H1 (cell line): ENCODE data around the gene PNCK. TPM values are rescaled to one million over a fixed set of nuclear protein-coding genes. Genes with fewer than 3 reads are reported as not detected.

Experiments used
- CTCF ChIA-PET: fragments of 300-600 bp; sonication (Branson Sonifier 250); formaldehyde crosslinking; loops from one replicate; lab custom pipeline; 2021; ENCODE audit not compliant: partially characterized antibody; lab: Charles Lee
- POLR2A ChIA-PET: fragments of 300-600 bp; sonication (Branson Sonifier 250); formaldehyde crosslinking; loops from one replicate; lab custom pipeline; 2021; ENCODE audit warnings: inconsistent platforms; ENCODE audit not compliant: partially characterized antibody; lab: Charles Lee
- DNase-seq, 2 experiments: peaks; one replicate each; pipeline versions ENCODE4 v3.0.0 to v3.0.0-alpha.2; 2010 to 2022; ENCODE audit warnings: low spot score in 2 of 2, low read depth in 1 of 2, mixed read lengths in 1 of 2
- FAIRE-seq: peaks from 2 replicates; lab custom pipeline; 2011; peaks lifted over from hg19 to GRCh38; lab: Jason Lieb, UNC
- H2AFZ ChIP-seq: 2 replicates; pipeline ENCODE4 v1.8.1; 2012; ENCODE audit warnings: low read length, inconsistent platforms
- H2AK5ac ChIP-seq: 2 replicates; pipeline ENCODE4 v1.6.1; 2013; ENCODE audit warnings: low read depth, low read length
- H2BK120ac ChIP-seq: replicated peaks from 2 replicates; pipeline ENCODE3; 2013; ENCODE audit warnings: low read depth, low read length, inconsistent platforms
- H2BK12ac ChIP-seq: 2 replicates; pipeline ENCODE4 v1.6.1; 2013; ENCODE audit warnings: low read depth, low read length
- H2BK15ac ChIP-seq: 2 replicates; pipeline ENCODE4 v1.6.1; 2013; ENCODE audit warnings: low read length
- H2BK20ac ChIP-seq: 2 replicates; pipeline ENCODE4 v1.6.1; 2013; ENCODE audit warnings: low read length
- H2BK5ac ChIP-seq: 2 replicates; pipeline ENCODE4 v1.6.1; 2013; ENCODE audit warnings: low read depth, low read length
- H3K14ac ChIP-seq: 2 replicates; pipeline ENCODE4 v1.6.1; 2013; ENCODE audit warnings: inconsistent platforms; ENCODE audit not compliant: insufficient read length
- H3K18ac ChIP-seq: 2 replicates; pipeline ENCODE4 v1.6.1; 2013; ENCODE audit warnings: low read length; ENCODE audit errors: extremely low read depth
- H3K23ac ChIP-seq: 2 replicates; pipeline ENCODE4 v1.6.1; 2013; ENCODE audit warnings: inconsistent platforms; ENCODE audit not compliant: insufficient read length
- H3K23me2 ChIP-seq: 2 replicates; pipeline ENCODE4 v1.6.1; 2013; ENCODE audit warnings: low read depth, low read length
- H3K27ac ChIP-seq: 2 replicates; pipeline ENCODE4 v1.6.1; 2011; ENCODE audit warnings: low read depth, low read length, inconsistent platforms
- H3K27me3 ChIP-seq, 4 experiments: replicated peaks in 1 of 4; 1 replicate in 1 of 4; 2 replicates in 3 of 4; pipeline versions ENCODE4 v1.6.1 to v1.8.1; 2011 to 2013; ENCODE audit warnings: low read length in 3 of 4, mild to moderate bottlenecking in 3 of 4, inconsistent platforms in 2 of 4, mixed read lengths in 2 of 4, moderate library complexity in 1 of 4; ENCODE audit not compliant: control insufficient read depth in 3 of 4, insufficient read depth in 3 of 4; ENCODE audit errors: extremely low read depth in 1 of 4
- H3K36me3 ChIP-seq, 4 experiments: 2 replicates each; pipeline versions ENCODE4 v1.6.1 to v1.8.1; 2011 to 2013; ENCODE audit warnings: mild to moderate bottlenecking in 4 of 4, low read length in 3 of 4, moderate library complexity in 2 of 4, control low read depth in 1 of 4, inconsistent platforms in 1 of 4; ENCODE audit not compliant: insufficient read depth in 4 of 4, control insufficient read depth in 2 of 4
- H3K4ac ChIP-seq: replicated peaks from 2 replicates; pipeline ENCODE3; 2013; ENCODE audit warnings: low read length, low read depth, mixed read lengths, inconsistent platforms; ENCODE audit not compliant: insufficient read length
- H3K4me1 ChIP-seq, 4 experiments: replicated peaks in 1 of 4; 1 replicate in 1 of 4; 2 replicates in 3 of 4; pipeline versions ENCODE4 v1.6.1 to v1.8.1; 2011 to 2013; ENCODE audit warnings: low read length in 3 of 4, inconsistent platforms in 2 of 4, mixed read lengths in 1 of 4; ENCODE audit not compliant: insufficient read depth in 4 of 4, control insufficient read depth in 3 of 4
- H3K4me2 ChIP-seq, 2 experiments: 2 replicates each; pipeline versions ENCODE4 v1.6.1 to v1.8.1; 2011 to 2013; ENCODE audit warnings: low read depth in 2 of 2, low read length in 2 of 2, control low read depth in 1 of 2, inconsistent platforms in 1 of 2, mild to moderate bottlenecking in 1 of 2; ENCODE audit not compliant: insufficient read depth in 1 of 2
- H3K4me3 ChIP-seq, 4 experiments: fragments of 200-600, 300-600 bp in 1 of 4; sonication (generic), shearing (Covaris generic), sonication (Bioruptor Twin) in 1 of 4; 2 replicates each; pipeline versions ENCODE4 v1.5.1 to v1.8.1; 2011 to 2016; ENCODE audit warnings: low read length in 4 of 4, low read depth in 3 of 4, control low read depth in 2 of 4, inconsistent platforms in 2 of 4, mild to moderate bottlenecking in 2 of 4, mixed read lengths in 1 of 4, moderate library complexity in 1 of 4; ENCODE audit not compliant: insufficient read depth in 2 of 4; ENCODE audit errors: extremely low read depth in 1 of 4
- H3K56ac ChIP-seq: replicated peaks from 2 replicates; pipeline ENCODE3; 2013; ENCODE audit warnings: low read depth, mild to moderate bottlenecking, mixed read lengths, low read length, inconsistent platforms; ENCODE audit not compliant: insufficient read length
- H3K79me1 ChIP-seq: 2 replicates; pipeline ENCODE4 v1.6.1; 2013; ENCODE audit warnings: low read depth, low read length, control low read depth
- H3K79me2 ChIP-seq, 2 experiments: 2 replicates each; pipeline versions ENCODE4 v1.6.1 to v1.8.1; 2012 to 2013; ENCODE audit warnings: low read length in 2 of 2, mild to moderate bottlenecking in 2 of 2, inconsistent platforms in 1 of 2; ENCODE audit not compliant: insufficient read depth in 2 of 2, control insufficient read depth in 1 of 2
- H3K9ac ChIP-seq, 4 experiments: replicated peaks in 1 of 4; 1 replicate in 1 of 4; 2 replicates in 3 of 4; pipeline versions ENCODE4 v1.6.1 to v1.8.1; 2011 to 2013; ENCODE audit warnings: low read depth in 3 of 4, low read length in 3 of 4, control low read depth in 2 of 4, mild to moderate bottlenecking in 2 of 4, moderate library complexity in 2 of 4, inconsistent platforms in 1 of 4; ENCODE audit errors: extremely low read depth in 1 of 4
- H3K9me3 ChIP-seq, 2 experiments: 2 replicates each; pipeline versions ENCODE4 v1.6.1 to v1.8.1; 2012 to 2013; ENCODE audit warnings: mild to moderate bottlenecking in 2 of 2, moderate library complexity in 2 of 2, control low read depth in 1 of 2, inconsistent platforms in 1 of 2, low read depth in 1 of 2, low read length in 1 of 2, mixed read lengths in 1 of 2; ENCODE audit not compliant: insufficient read depth in 2 of 2
- H4K20me1 ChIP-seq, 2 experiments: replicated peaks in 1 of 2; 2 replicates each; pipeline versions ENCODE3 to v1.8.1; 2011 to 2013; ENCODE audit warnings: inconsistent platforms in 2 of 2, low read length in 2 of 2, mild to moderate bottlenecking in 1 of 2; ENCODE audit not compliant: insufficient read depth in 2 of 2, control insufficient read depth in 1 of 2
- H4K5ac ChIP-seq: 2 replicates; pipeline ENCODE4 v1.6.1; 2013; ENCODE audit warnings: low read length, low read depth, mixed read lengths, inconsistent platforms; ENCODE audit not compliant: insufficient read length
- H4K8ac ChIP-seq: 2 replicates; pipeline ENCODE4 v1.8.0; 2013; ENCODE audit warnings: mild to moderate bottlenecking, moderate library complexity, low read length, inconsistent platforms; ENCODE audit not compliant: insufficient read depth; ENCODE audit errors: extremely low read depth
- H4K91ac ChIP-seq: replicated peaks from 2 replicates; pipeline ENCODE3; 2013; ENCODE audit warnings: low read length, mixed read lengths, inconsistent platforms; ENCODE audit not compliant: insufficient read length
- ASH2L ChIP-seq: fragments of 200-600, 300-600 bp; sonication (generic); IDR thresholded peaks from one replicate; pipeline ENCODE4 v1.7.1; 2017; ENCODE audit warnings: low read length
- CBX5 ChIP-seq: fragments of 300-800, 300-1000 bp; sonication (generic); IDR thresholded peaks from 2 replicates; pipeline ENCODE4 v1.7.1; 2016; ENCODE audit warnings: antibody characterized with exemption, low read length, low read depth
- EGR1 ChIP-seq: IDR thresholded peaks from 2 replicates; pipeline ENCODE4 v1.6.1; 2011; ENCODE audit warnings: low read depth, low read length, borderline replicate concordance
- EP300 ChIP-seq, 2 experiments: IDR thresholded peaks; 1 replicate in 1 of 2; 2 replicates in 1 of 2; pipeline ENCODE4 v1.6.1; 2011 to 2012; ENCODE audit warnings: low read depth in 2 of 2, low read length in 2 of 2, mild to moderate bottlenecking in 2 of 2, borderline replicate concordance in 1 of 2, inconsistent platforms in 1 of 2, moderate library complexity in 1 of 2
- GTF2F1 ChIP-seq: IDR thresholded peaks from 2 replicates; pipeline ENCODE4 v1.6.1; 2012; ENCODE audit warnings: low read depth, low read length, improper control_type of control experiment, borderline replicate concordance
- HDAC2 ChIP-seq, 2 experiments: fragments of 300-600 bp in 1 of 2; sonication (generic) in 1 of 2; IDR thresholded peaks; 2 replicates each; pipeline ENCODE4 v1.6.1; 2011 to 2012; ENCODE audit warnings: low read depth in 2 of 2, low read length in 2 of 2, mild to moderate bottlenecking in 2 of 2, moderate library complexity in 2 of 2, borderline replicate concordance in 1 of 2, inconsistent platforms in 1 of 2
- JUN ChIP-seq: IDR thresholded peaks from 2 replicates; pipeline ENCODE4 v1.6.1; 2011; ENCODE audit warnings: low read depth, mild to moderate bottlenecking, improper control_type of control experiment, low read length
- RFX5 ChIP-seq: IDR thresholded peaks from 2 replicates; pipeline ENCODE4 v1.6.1; 2011; ENCODE audit warnings: low read depth, low read length, improper control_type of control experiment, borderline replicate concordance
- SIRT6 ChIP-seq: IDR thresholded peaks from one replicate; pipeline ENCODE4 v1.7.1; 2012; ENCODE audit warnings: low read length, inconsistent platforms
- SUZ12 ChIP-seq: fragments of 200-600 bp; sonication (generic); IDR thresholded peaks from 2 replicates; pipeline ENCODE4 v1.6.1; 2012; ENCODE audit warnings: mild to moderate bottlenecking, inconsistent platforms, low read length, moderate library complexity, mixed read lengths
- WGBS, 2 experiments: shearing (Covaris generic) in 1 of 2; methylation state at CpG; one replicate each; pipeline versions ENCODE4 v1.1.6 to v1.1.7; 2013 to 2015; ENCODE audit warnings: low lambda C conversion rate in 2 of 2, mixed read lengths in 2 of 2, inconsistent platforms in 1 of 2, low coverage in 1 of 2, missing lambda C conversion rate in 1 of 2; ENCODE audit not compliant: insufficient replicate concordance in 2 of 2, insufficient coverage in 1 of 2, insufficient read length in 1 of 2; ENCODE audit errors: extremely low coverage in 1 of 2, missing lambda C conversion rate in 1 of 2; 5-methylcytosine and 5-hydroxymethylcytosine counted together
- polyA plus RNA-seq, 7 experiments: library from polyadenylated mRNA; depleted of rRNA in 3 of 7; stranded (reverse) in 5 of 7; unstranded in 2 of 7; fragments of >200 nt in 5 of 7; fragments of 200-250 nt in 2 of 7; gene quantifications; 1 replicate in 5 of 7; 2 replicates in 1 of 7; 4 replicates in 1 of 7; pipeline versions ENCODE4 v1.2.1 to v1.2.3, GENCODE V29; 2011 to 2013; ENCODE audit warnings: missing spikeins in 2 of 7, mixed read lengths in 2 of 7
- total RNA-seq: library from RNA; stranded (reverse); fragmentation: NEBNext Ultra II Directional; extraction: Animal tissue kit (Norgen Biotek cat#: 25700); gene quantifications from 2 replicates; pipeline ENCODE4 v1.2.1, GENCODE V29; 2021
- TF ChIP-seq, protein P1 (sequence below): IDR thresholded peaks from 2 replicates; pipeline ENCODE4 v1.6.1; 2011; ENCODE audit warnings: low read depth, mild to moderate bottlenecking, low read length; ENCODE audit not compliant: insufficient read depth

PNCK gene
- total and polyA plus RNA-seq, 2 of the 8 experiments (the other 6 are each of a cell fraction or from before 2014, with no cell fraction given) = 6.2 to 6.3 TPM

DNA sequence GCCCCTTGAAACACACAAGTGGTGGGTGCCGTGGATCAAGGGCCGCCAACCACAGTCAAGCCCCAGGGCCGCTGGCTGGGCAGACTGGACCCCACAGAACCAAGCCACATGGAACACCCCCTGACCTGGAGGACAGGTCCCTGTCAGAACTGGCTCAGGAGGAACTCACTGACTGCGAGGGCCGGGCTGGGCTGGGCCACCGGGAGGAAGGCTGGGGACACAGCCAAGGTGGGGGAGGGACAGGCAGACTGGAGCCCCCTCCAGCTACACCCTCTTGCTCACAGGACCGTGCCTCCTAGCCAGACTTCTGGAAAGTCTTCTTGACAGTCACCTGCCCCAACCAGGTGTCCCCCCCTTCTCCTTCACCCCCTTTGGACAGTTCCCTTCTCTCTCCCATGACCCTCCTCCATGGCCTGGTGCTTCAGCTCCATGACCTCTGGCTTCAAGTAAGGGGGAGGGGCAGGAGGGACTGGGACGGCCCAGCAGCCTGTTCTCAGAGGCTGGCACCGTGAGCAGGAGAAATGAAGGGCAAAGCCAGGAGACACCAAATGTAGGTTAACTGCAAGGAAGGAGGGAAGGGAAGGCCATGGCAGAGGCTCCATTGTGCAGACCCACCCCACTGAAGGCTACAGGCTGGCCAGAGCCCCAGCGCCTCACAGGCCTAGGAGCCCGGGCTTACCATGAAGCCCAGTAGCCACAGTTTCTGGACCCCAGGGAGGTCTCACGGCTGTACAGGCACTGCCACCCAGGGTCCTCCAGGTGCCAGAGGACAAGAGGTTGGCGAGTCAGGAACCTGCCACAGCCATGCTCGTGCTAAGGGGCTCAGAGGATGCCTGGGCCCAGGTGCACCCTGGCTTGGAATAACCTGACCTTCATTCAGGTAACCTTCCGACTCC lies 49.2 kb downstream of the PNCK start:
- H3K23me2 ChIP-seq = no peaks in the 10 kb centered on the region
- no peaks in the 10 kb centered on the region for H3K79me2 ChIP-seq
- WGBS, 2 experiments = 95% methylated on average over 8 of the region's 15 CpGs; no CpG with 5 or more reads in 1 of the 2 experiments
- no peaks in the 10 kb centered on the region for H3K36me3 ChIP-seq
- H2AFZ ChIP-seq = no peak overlapping the region
- no peak overlapping the region for H4K5ac ChIP-seq
- H3K18ac ChIP-seq = no peak overlapping the region
- H4K91ac ChIP-seq = no peak overlapping the region
- no peak overlapping the region for H4K8ac ChIP-seq
- H4K20me1 ChIP-seq = no peaks in the 10 kb centered on the region
- no peak overlapping the region for H3K56ac ChIP-seq
- no peak overlapping the region for H3K14ac ChIP-seq
- H3K27ac ChIP-seq = no peak overlapping the region
- no peak overlapping the region for H2AK5ac ChIP-seq
- H2BK20ac ChIP-seq = no peak overlapping the region
- H3K4me1 ChIP-seq = peaks cover 0 to 3% (median 0%) of the 10 kb centered on the region in 4 experiments; a peak in 1 of 7 replicates
- H2BK15ac ChIP-seq = no peak overlapping the region
- H3K9ac ChIP-seq = no peak overlapping the region
- H3K4ac ChIP-seq = no peak overlapping the region
- H3K23ac ChIP-seq = no peak overlapping the region
- no peak overlapping the region for H2BK120ac ChIP-seq
- no peak overlapping the region for H2BK12ac ChIP-seq
- H3K27me3 ChIP-seq = no peaks in the 10 kb centered on the region
- H3K4me2 ChIP-seq = no peak overlapping the region
- no peaks in the 10 kb centered on the region for H3K9me3 ChIP-seq
- DNase-seq = no peak
- H3K79me1 ChIP-seq = no peaks in the 10 kb centered on the region
- no peak overlapping the region for H3K4me3 ChIP-seq
- no peak overlapping the region for H2BK5ac ChIP-seq
- CTCF ChIA-PET = interaction anchor here (0.6 to 1.3 kb wide), 5 partner anchors 15 to 29 kb away, joined by 3 to 4 read pairs (median 4); partner anchors contain the start of gene DUSP9
- POLR2A ChIA-PET = no interaction called here
- FAIRE-seq = no peak
- TF ChIP-seq CBX5 (no peak), EGR1 (no peak), ASH2L (no peak), JUN (no peak), HDAC2 (IDR thresholded peaks at IDR 0.05; ENCODE audit: borderline replicate concordance in 1 of 2, low read depth in 2 of 2, low read length in 2 of 2) (no peak), EP300 (IDR thresholded peaks at IDR 0.05; ENCODE audit: borderline replicate concordance in 1 of 2, low read depth in 2 of 2, low read length in 2 of 2) (no peak), GTF2F1 (no peak), SIRT6 (no peak), RFX5 (no peak), SUZ12 (no peak)
- TF ChIP-seq, protein P1, sequence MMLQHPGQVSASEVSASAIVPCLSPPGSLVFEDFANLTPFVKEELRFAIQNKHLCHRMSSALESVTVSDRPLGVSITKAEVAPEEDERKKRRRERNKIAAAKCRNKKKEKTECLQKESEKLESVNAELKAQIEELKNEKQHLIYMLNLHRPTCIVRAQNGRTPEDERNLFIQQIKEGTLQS = no peak
